HG02678 (cell line): Measurements from ENCODE around the gene MTRF1L.
"Not testable (repeated sequence)": the region's sequence is repeated elsewhere in the genome, so short reads cannot be mapped to it uniquely, and the experiment has no call there.

Experiments used
- ATAC-seq: cut with Tn5 transposase; IDR thresholded peaks from one replicate; pipeline ENCODE4 v1.9.1; 2021; ENCODE audit warnings: mild to moderate bottlenecking, moderate library complexity; ENCODE audit not compliant: unreplicated experiment

MTRF1L gene

GRCh38 chr6:152975204-152975915 lies 27.1 kb downstream of the MTRF1L start:
- ATAC-seq, result peak; percentile 77

GRCh38 chr6:152973916-152974315 lies 28.6 kb downstream of the MTRF1L start:
- no peak for ATAC-seq

- no peak for ATAC-seq
Observed at GRCh38 chr6:152969688-152970418, 32.7 kb downstream of the MTRF1L start.

- not testable (repeated sequence) for ATAC-seq
Observed at GRCh38 chr6:152966168-152966894, 36.2 kb downstream of the MTRF1L start.

- ATAC-seq, result no peak
Observed at GRCh38 chr6:152959333-152959732, 43.2 kb downstream of the MTRF1L start.

GRCh38 chr6:152957796-152958195 lies 44.7 kb downstream of the MTRF1L start:
- ATAC-seq, result no peak

- ATAC-seq, result no peak
Observed at GRCh38 chr6:152954443-152954842, 48.1 kb downstream of the MTRF1L start.

- no peak for ATAC-seq
Observed at GRCh38 chr6:152952866-152953509, 49.5 kb downstream of the MTRF1L start.

GRCh38 chr6:152952045-152952444 lies 50.5 kb downstream of the MTRF1L start:
- no peak for ATAC-seq

GRCh38 chr6:152950240-152950639 lies 52.3 kb downstream of the MTRF1L start:
- no peak for ATAC-seq

GRCh38 chr6:152948150-152948768 lies 54.2 kb downstream of the MTRF1L start:
- ATAC-seq, result peak; percentile 87

GRCh38 chr6:152946995-152947394 lies 55.5 kb downstream of the MTRF1L start:
- ATAC-seq, result no peak

- no peak for ATAC-seq
Observed at GRCh38 chr6:152946484-152946883, 56.0 kb downstream of the MTRF1L start.

GRCh38 chr6:152943260-152943897 lies 59.1 kb downstream of the MTRF1L start:
- no peak for ATAC-seq

- no peak for ATAC-seq
Observed at GRCh38 chr6:152942319-152942869, 60.1 kb downstream of the MTRF1L start.

GRCh38 chr6:152941746-152942145 lies 60.8 kb downstream of the MTRF1L start:
- no peak for ATAC-seq
